GDM1 (cell line): ENCODE data around the gene THSD8.
"Not testable (repeated sequence)": the region's sequence is repeated elsewhere in the genome, so short reads cannot be mapped to it uniquely, and the experiment has no call there.

Experiments
- DNase-seq: peaks from one replicate; lab custom pipeline; 2025; lab: John Stamatoyannopoulos, UW

Gene THSD8

DNA sequence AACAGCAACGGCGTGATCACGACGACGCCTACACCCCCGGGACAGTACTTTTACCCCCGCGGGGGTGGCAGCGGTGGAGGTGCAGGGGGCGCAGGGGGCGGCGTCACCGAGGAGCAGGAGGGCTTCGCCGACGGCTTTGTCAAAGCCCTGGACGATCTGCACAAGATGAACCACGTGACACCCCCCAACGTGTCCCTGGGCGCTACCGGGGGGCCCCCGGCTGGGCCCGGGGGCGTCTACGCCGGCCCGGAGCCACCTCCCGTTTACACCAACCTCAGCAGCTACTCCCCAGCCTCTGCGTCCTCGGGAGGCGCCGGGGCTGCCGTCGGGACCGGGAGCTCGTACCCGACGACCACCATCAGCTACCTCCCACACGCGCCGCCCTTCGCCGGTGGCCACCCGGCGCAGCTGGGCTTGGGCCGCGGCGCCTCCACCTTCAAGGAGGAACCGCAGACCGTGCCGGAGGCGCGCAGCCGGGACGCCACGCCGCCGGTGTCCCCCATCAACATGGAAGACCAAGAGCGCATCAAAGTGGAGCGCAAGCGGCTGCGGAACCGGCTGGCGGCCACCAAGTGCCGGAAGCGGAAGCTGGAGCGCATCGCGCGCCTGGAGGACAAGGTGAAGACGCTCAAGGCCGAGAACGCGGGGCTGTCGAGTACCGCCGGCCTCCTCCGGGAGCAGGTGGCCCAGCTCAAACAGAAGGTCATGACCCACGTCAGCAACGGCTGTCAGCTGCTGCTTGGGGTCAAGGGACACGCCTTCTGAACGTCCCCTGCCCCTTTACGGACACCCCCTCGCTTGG is 9.6 kb upstream of the THSD8 start:
- DNase-seq = peak; percentile 46

DNA sequence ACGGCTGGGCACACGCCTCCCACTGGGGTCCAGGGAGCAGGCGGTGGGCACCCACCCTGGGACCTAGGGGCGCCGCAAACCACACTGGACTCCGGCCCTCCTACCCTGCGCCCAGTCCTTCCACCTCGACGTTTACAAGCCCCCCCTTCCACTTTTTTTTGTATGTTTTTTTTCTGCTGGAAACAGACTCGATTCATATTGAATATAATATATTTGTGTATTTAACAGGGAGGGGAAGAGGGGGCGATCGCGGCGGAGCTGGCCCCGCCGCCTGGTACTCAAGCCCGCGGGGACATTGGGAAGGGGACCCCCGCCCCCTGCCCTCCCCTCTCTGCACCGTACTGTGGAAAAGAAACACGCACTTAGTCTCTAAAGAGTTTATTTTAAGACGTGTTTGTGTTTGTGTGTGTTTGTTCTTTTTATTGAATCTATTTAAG is 9.0 kb upstream of the THSD8 start:
- no peak for DNase-seq

DNA sequence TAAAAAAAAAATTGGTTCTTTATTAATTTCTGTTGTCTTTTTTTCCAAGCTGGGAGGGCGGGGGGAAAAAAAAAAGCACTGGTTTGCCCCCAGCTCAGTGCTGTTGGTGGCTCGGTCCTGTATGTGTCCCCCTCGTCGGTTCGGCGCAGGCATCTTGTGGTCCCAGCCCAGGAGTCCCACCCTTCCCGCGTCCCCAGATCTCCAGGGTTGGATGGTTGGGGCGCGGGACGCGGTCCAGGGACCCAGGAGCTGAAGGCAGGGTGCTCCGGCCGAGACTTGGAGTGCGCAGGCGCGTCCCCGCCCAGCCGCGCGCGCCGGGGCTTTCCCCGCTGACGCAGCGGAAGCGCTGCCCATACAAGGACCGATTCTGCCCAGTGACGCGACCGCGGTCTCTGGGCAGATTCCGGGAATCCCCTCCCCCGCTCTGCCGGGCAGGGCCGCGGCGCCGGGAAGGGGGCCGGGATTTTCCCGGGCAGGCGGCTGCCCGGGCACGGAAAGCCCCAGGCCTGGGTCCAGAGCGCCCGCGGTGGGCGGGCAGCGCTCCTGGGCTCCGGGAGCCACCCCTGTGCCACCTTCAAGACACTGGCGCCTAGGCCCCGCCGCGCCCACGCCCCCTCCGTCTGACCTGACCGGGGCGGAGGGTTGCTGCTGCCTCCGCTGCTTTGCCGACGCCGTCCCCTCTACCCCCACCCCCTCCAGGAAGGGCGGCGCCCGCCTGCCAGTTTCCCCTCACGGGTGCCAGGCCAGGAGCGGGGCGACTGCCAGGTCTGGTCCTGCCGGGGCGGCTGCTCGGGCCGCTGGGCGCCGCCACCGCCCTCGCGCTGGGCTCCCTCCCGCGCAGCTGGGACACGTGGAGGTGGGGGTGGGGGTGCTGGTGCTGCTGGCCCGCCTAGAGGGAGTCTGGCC is 8.3 kb upstream of the THSD8 start:
- peak; percentile 88 for DNase-seq

DNA sequence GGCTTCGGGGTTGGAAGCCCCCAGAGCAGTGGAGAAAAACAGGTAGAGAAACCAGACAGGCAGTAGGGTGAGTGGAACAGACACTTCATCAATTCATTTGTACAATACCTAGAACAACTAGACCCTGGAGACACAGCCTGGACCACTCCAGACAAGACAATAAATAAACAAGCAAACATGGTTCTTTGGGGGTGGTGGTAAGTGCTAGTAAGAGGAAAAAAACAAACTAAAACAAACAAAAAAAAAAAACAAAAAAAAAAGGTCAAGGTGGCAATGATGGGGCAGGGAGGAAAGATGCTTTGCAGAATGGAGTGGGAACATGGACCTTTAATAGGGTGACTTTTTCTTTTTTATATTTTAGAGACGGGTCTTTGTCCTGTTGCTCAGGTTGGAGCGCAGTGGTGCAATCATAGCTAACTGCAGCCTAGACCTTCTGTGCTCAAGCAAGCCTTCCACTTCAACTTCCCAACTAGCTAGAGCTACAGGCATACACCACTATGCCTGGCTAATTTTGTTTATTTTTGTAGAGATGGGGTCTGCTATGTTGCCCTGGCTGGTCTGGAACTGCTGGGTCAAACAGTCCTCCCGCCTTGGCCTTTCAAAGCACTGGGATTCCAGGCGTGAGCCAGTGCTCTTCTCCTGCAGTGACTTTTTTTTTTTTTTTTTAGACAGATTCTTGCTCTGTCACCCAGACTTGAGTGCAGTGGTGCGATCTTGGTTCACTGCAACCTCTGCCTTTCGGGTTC is 7.5 kb upstream of the THSD8 start:
- DNase-seq = no peak

DNA sequence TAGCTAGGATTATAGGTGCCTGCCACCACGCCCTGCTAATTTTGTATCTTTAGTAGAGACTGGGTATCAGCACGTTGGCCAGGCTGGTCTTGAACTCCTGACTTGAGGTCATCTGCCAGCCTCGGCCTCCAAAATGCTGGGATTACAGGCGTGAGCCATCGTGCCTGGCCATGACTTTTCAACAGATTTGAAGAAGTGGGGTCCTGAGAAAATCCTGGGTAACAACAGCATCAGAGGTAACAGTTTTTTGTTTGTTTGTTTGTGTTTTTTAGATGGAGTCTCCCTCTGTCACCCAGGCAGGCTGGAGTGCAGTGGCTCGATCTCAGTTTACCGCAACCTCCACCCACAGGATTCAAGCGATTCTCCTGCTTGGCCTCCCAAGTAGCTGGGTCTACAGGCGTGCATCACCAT is 6.9 kb upstream of the THSD8 start:
- no peak for DNase-seq

DNA sequence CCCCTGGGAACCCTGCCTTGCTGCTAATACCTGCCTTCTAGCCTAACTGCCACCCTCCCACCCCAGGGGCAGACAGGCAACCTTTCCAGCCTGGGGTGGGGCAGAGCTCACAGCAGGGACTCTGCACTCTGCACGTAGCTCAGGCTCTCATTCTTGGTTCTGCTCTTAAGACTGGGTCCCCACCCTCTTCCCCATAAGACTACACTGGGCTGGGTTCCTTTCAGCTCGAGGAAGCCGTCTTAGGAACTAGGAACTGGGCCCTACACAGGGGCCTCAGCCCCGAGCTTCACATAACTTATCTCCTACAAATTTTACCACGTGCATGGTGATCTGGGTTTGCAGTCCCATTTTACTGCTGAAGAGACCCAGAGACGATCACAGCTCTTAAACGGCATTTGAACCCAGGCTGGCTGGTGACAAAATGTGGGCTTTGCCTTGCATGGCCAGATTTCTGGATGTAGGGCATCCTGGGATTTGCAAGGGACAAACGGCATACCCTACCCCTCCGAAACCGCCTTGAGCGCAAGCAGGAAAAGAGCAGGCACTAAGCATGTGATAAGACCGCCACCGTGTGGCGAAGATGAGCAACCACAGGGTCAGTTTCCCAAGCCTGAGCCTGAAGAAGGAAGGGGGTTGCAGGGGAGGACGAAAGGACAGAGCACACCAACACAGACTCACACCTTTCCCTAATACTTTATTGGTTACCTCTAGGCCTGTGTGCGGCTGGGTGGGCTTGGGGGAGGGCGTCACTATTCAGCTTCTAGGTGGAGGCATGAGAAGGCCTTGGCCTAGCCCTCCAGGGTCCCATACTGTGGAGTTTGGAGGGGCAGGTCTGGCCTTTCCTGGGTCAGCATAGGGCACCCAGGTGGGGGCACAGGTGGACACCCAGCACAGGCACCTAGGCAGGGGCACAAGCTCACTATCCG is 5.5 kb upstream of the THSD8 start:
- peak; percentile 71 for DNase-seq

DNA sequence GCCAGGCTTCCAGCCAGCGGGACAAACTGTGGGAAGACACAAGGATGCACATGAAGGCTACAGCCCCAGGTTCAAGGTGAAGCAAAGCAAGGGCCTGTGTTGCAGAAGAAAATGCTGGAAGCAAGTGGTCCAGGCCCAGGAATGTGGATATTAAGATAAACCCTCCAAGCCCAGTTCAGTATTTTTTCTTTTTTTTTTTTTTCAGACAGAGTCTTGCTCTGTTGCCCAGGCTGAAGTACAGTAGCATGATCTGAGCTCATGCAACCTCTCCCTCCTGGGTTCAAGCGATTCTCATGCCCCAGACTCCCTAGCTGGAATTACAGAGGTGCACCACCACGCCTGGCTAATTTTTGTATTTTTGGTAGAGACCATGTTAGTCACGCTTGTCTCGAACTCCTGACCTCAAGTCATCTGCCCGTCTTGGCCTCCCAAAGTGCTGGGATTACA is 4.7 kb upstream of the THSD8 start:
- DNase-seq = no peak

DNA sequence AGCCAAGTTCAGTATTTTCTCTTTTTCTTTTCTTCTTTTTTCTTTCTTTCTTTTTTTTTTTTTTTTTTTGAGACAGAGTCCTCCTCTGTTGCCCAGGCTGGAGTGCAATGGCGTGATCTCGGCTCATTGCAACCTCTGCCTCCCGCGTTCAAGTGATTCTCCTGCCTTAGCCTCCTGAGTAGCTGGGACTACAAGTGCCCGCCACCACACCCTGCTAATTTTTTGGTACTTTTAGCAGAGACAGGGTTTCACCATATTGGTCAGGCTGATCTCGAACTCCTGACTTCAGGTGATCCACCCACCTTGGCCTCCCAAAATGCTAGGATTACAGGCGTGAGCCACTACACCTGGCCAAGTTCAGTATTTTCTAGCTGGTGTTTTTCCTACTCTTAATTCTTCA is 4.3 kb upstream of the THSD8 start:
- DNase-seq = not testable (repeated sequence)

DNA sequence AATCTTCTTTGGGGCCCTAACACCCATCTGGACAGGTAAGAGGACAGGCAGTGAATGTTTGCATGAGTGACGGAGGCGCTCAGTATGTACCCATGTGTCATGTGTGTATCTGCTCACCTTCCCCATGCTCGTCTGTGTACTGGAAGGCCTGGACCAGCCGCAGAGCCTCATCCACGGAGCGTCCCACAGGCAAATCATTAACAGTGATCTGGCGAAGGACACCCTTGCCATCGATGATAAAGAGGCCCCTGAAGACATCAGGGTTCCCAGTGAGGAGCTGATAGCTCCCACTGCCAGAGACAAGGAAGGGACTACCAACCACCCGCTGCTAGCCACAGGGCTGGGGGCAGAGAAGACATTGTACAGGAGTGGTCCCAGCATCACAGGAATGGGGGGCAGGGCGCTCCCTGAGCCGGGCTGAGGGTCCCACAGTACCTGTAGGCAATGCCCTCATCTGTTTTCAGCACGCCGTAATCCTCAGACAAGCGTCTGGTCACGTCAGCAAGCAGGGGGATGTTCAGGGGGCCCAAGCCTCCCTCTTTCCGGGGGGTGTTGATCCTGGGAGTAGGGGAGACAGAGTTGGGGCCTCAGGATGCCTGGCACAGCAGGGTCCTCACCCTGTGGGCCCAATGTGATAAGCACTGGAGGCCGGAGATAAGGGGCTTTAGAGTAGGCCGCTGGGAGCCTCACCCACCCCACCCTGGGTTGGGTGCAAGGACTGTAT is 2.0 kb upstream of the THSD8 start:
- no peak for DNase-seq

DNA sequence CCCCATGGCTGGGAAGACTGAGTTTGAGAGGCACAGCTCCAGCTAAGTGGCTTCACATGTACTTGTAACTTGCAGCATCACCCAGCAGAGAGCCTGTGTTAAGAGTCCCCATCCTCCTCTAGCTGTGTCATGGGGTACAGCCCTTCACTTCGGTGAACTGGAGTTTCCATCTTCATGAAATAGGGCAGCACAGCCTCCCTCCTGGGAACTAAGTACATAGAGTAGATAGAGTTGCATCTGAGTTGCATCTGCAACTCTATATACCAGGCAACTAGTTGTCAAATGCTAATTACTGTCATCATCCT is 1.5 kb upstream of the THSD8 start:
- DNase-seq = no peak

DNA sequence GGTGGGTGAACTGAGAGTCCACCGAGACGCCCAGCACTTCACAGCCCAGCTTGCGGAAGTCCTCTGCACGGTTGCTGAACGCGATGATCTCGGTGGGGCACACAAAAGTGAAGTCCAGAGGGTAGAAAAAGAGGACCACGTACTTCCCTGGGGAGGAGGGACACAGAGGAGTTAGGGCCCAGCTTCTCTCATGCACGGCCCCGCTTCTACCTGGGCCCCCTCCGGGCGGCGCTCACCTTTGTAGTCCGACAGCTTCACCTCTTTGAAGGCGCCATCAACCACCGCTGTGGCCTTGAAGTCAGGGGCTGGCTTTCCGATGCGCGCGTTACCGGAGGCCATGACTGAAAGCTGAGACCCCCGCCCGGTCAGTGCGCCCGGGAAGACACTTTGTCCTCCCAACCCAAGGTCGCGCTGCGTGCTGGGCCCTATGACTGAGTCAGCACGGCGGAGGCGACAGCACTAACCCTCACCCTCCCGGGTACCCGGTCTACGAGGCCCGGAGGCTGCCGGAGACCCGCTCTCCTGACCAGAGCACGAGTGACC is 875 bp upstream of the THSD8 start:
- DNase-seq = no peak

DNA sequence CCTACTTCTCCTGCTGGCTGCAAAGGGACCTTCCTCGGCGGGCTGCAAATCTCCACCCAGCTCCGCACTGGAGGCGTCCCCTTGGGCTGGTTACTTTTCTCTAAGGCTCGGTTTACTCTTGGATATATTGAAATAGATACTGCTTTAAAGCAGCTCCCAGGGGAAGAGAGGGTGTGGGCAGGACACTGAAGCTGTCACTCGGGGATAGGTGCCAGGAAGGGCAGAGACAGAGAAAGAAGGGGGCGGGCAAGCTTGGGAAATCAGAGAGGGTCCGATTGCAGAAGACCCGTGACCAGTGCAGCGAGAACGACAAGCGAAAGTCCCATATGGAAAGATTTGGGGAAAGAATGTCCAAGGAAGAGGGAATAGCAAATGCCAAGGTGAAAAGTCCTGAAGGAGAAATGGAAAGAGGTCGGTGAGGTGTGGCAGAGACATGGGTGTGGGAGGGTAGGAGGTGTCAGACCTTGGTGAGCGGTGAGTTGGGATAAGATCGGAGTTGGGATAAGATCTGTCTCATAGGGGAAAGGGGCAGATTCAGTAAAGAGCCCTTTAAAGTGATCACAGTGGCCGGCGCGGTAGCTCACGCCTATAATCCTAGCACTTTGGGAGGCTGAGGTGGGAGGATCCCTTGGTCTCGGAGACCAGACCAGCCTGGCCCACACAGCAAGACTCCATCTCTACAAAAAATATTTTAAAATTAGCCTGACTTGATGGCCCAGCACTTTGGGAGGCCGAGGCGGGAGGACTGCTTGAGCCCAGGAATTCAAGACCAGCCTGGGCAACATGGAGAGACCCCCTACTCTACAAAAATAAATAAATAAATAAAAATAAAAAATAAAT is 618 bp downstream of the THSD8 start:
- no peak for DNase-seq

DNA sequence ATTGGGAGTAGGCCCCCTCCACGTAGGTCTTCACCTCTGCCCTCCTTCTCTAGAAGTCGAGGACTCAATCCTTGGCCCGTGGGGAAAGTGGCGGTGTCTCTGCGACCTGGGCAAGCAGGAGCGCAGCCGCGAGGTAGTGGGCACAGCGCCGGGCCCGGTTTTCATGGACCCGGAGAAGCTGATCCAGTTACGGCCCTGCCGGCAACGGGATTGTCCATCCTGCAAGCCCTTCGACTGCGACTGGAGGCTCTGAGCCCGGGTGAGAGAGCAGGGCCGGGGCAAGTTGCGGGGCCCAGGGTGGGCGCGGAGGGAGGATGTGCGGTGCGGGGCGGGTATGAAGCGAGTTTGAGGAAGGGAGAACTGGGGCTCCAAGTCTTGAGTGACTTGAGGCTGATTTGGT is 2.2 kb downstream of the THSD8 start:
- no peak for DNase-seq

DNA sequence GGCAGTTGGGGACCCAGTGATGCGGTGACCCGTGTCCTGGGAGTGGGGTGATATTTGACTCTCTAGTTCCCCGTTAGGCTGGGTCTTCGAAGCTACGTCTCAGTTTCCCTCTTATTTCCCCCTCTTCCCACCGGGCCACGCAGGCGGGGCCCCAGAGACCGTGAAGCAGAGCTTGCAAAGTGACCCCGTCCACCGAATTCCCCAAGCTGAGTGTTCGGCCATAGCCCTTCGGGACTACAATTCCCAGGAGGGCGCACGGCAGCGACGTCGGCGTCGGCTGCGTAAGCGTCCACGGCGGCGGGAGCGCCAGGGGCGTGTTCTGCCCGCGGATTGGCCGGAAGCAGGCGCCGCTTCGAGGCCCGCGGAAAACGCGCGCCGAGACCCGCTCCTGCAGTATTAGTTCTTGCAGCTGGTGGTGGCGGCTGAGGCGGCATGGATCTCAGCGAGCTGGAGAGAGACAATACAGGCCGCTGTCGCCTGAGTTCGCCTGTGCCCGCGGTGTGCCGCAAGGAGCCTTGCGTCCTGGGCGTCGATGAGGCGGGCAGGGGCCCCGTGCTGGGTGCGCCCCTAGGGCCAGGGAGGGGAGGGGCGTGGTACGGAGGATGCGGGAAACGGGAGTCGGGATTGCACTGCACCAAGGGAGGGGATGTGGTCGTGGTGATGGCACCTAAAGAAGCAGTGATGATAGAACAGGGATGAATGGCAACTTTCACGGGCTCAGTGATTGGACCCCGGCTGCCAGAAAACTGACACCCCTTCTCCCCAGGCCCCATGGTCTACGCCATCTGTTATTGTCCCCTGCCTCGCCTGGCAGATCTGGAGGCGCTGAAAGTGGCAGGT is 4.6 kb downstream of the THSD8 start, which contains the start of gene RNASEH2A:
Gene RNASEH2A, plus strand, starts transcription at position 343 of the 840 bp plus-strand sequence. Its CDS starts 90 bp downstream, at position 433.
- DNase-seq = peak; percentile 82

DNA sequence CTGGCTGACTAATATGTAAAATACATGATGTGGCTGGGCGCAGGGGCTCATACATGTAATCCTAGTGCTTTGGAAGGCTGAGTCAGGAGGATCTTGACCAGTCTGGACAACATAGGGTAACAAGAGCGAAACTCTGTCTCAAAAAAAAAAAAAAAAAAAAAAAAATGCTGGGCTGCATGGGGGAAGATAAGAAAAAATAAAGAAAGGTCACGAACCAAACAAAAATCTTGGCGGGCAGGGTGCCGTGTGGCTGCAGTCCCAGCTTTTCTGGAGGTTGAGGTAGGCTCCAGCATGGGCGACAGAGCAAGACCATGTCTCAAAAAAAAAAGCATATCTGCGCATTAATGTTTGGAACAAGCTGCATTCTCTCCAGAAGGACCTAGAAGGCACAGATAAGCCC is 13.2 kb downstream of the THSD8 start:
- DNase-seq = no peak

DNA sequence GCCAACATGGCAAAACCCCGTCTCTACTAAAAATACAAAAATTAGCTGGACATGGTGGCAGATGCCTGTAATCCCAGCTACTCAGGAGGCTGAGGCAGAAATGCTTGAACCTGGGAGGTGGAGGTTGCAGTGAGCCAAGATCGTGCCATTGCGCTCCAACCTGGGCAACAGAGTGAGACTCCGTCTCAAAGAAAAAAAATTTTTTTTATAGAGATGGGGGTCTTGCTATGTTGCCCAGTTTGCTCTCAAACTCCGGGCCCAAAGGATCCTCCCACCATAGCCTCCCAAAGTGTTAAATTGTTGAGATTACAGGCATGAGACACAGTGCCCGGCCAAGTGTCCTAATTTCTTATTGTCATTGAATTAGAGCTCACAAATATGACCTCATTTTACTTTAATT is 15.3 kb downstream of the THSD8 start:
- DNase-seq = not testable (repeated sequence)

DNA sequence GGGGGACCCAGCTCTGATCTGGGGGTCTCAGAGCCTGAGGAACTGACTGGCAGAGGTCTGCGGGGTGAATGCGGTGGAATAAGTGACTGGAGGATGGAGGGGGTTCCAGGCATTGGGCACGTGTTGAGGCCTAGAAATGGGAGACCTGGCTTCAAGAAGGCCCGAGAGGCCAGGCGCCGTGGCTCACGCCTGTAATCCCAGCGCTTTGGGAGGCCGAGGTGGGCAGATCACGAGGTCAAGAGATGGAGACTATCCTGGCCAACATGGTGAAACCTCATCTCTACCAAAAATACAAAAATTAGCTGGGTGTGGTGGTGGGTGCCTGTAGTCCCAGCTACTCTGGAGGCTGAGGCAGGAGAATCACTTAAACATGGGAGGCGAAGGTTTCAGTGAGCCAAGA is 15.9 kb downstream of the THSD8 start:
- not testable (repeated sequence) for DNase-seq

DNA sequence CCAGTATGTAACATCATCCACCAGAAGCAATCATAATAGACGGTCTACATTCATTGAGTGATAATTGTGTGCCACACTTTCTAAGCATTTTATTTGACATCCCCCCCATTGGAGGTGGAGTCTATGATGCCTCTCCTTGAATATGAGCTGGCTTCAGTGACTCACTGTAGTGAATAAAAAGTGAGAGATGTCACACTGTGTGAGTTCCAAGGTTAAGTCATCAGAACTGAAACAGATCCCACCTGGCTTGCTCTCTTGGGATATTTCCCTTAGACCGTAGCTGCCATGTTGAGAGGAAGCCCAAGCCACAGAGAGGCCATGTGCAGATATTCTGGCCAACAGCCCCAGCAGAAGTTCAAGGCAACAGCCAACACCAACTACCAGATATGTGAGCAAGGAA is 19.9 kb downstream of the THSD8 start:
- no peak for DNase-seq
